Liver (tissue), 9 donors: Measurements from ENCODE around the gene DPP6. TPM values are rescaled to one million over a fixed set of nuclear protein-coding genes. Genes with fewer than 3 reads are reported as not detected.
"Not testable (repeated sequence)": the region's sequence is repeated elsewhere in the genome, so short reads cannot be mapped to it uniquely, and the experiment has no call there.

Experiments
- DNase-seq: peaks from one replicate; pipeline ENCODE4 v3.0.0-alpha.2; 2017; ENCODE audit warnings: low spot score
- H3K27ac ChIP-seq, 2 donors: one replicate each; pipeline ENCODE4 v1.7.0; 2013; ENCODE audit warnings: inconsistent platforms in 2 of 2, low read length in 2 of 2, control low read depth in 1 of 2, low read depth in 1 of 2, mild to moderate bottlenecking in 1 of 2
- H3K27me3 ChIP-seq, 4 donors: one replicate each; pipeline versions ENCODE4 v1.6.1 to v1.7.0; 2013; ENCODE audit warnings: low read length in 3 of 4, inconsistent platforms in 1 of 4, mild to moderate bottlenecking in 1 of 4, moderate library complexity in 1 of 4; ENCODE audit not compliant: control insufficient read depth in 4 of 4, insufficient read depth in 4 of 4
- H3K36me3 ChIP-seq, 4 donors: one replicate each; pipeline versions ENCODE4 v1.6.1 to v1.7.0; 2013; ENCODE audit warnings: low read length in 3 of 4, mild to moderate bottlenecking in 3 of 4, low read depth in 1 of 4, moderate library complexity in 1 of 4; ENCODE audit not compliant: control insufficient read depth in 4 of 4, insufficient read depth in 3 of 4
- H3K4me1 ChIP-seq, 4 donors: one replicate each; pipeline versions ENCODE4 v1.6.1 to v1.7.0; 2013; ENCODE audit warnings: low read length in 3 of 4, mild to moderate bottlenecking in 3 of 4, moderate library complexity in 1 of 4; ENCODE audit not compliant: control insufficient read depth in 4 of 4, insufficient read depth in 4 of 4
- H3K4me3 ChIP-seq, 3 donors: one replicate each; pipeline versions ENCODE4 v1.6.1 to v1.7.0; 2013; ENCODE audit warnings: low read length in 3 of 3, control low read depth in 1 of 3, low read depth in 1 of 3, mild to moderate bottlenecking in 1 of 3
- H3K9ac ChIP-seq, 2 donors: one replicate each; pipeline ENCODE4 v1.7.0; 2013; ENCODE audit warnings: low read length in 2 of 2, mild to moderate bottlenecking in 2 of 2, moderate library complexity in 2 of 2, control low read depth in 1 of 2, low read depth in 1 of 2
- H3K9me3 ChIP-seq, 4 donors: one replicate each; pipeline versions ENCODE4 v1.6.1 to v1.7.0; 2013; ENCODE audit warnings: low read length in 3 of 4; ENCODE audit not compliant: control insufficient read depth in 4 of 4
- WGBS: extraction: QIAGEN DNeasy Blood & Tissue Kit; methylation state at CpG from one replicate; pipeline ENCODE4 v1.1.7; 2013; 5-methylcytosine and 5-hydroxymethylcytosine counted together
- polyA plus RNA-seq, 2 donors: library from polyadenylated mRNA; stranded (reverse) in 1 of 2; unstranded in 1 of 2; fragments of 200-250 nt in 1 of 2; fragments of >200 nt in 1 of 2; fragmentation: Nextera tagmentation in 1 of 2; extraction: Ambion mirVana in 1 of 2; gene quantifications; one replicate each; pipeline versions ENCODE4 v1.2.1 to v1.2.3, GENCODE V29; 2013 to 2015
- total RNA-seq, 2 donors: library from RNA; depleted of rRNA; stranded (reverse); fragments of >200 nt; gene quantifications; one replicate each; pipeline ENCODE4 v1.2.3, GENCODE V29; 2014
- donor health status: healthy.
- donor health status: healthy.
- donor health status: healthy.
- donor health status: healthy.
- donor health status: healthy.

The DPP6 gene
- total and polyA plus RNA-seq, 4 donors = 0.01 TPM; not detected in 3

- H3K9ac ChIP-seq, H3K4me1 ChIP-seq, DNase-seq, H3K27ac ChIP-seq, H3K9me3 ChIP-seq, H3K36me3 ChIP-seq, H3K4me3 ChIP-seq, H3K27me3 ChIP-seq: not testable (repeated sequence)
- WGBS = 39% methylated on average over 3 of the region's 3 CpGs
These were observed 28.1 kb downstream of the DPP6 start for GRCh38 chr7:154080249-154080648.

- not testable (repeated sequence) for H3K9ac ChIP-seq, H3K4me3 ChIP-seq, H3K27me3 ChIP-seq, H3K27ac ChIP-seq, H3K9me3 ChIP-seq, H3K4me1 ChIP-seq, DNase-seq, H3K36me3 ChIP-seq
- WGBS = 58% methylated on average over 5 of the region's 6 CpGs
These were observed 35.0 kb downstream of the DPP6 start for GRCh38 chr7:154087037-154087725.

GRCh38 chr7:154092093-154092492 lies 39.9 kb downstream of the DPP6 start:
- H3K36me3 ChIP-seq, H3K4me1 ChIP-seq, H3K9ac ChIP-seq, H3K4me3 ChIP-seq, H3K9me3 ChIP-seq, DNase-seq, H3K27me3 ChIP-seq, H3K27ac ChIP-seq: not testable (repeated sequence)
- 88% methylated on average over 3 of the region's 3 CpGs for WGBS

- WGBS = 35% methylated on average over 8 of the region's 9 CpGs
- H3K4me1 ChIP-seq, H3K27ac ChIP-seq, H3K9ac ChIP-seq, DNase-seq, H3K27me3 ChIP-seq, H3K4me3 ChIP-seq, H3K9me3 ChIP-seq, H3K36me3 ChIP-seq: not testable (repeated sequence)
These were observed 43.0 kb downstream of the DPP6 start for GRCh38 chr7:154095201-154095600.

DNA sequence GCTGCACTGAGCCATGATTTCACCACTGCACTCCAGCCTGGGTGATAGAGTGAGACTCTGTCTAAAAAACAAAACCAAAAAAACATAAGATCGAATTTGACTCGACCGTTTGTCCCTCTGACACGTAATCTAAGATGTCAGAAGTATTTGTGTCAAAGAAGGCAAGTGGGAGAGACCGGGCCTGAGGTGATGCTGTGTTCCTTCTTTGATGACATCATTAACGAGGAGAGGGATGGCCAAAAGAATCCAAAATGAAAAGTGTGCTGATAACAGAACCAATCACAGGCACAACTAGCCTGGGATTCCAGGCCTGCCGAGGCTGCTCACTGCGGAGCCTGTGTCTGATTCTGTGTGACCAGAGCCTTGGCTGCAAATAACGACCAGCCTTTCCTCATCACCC lies 52.9 kb downstream of the DPP6 start:
- WGBS = 71% methylated on average over 9 of the region's 9 CpGs
- H3K9ac ChIP-seq, DNase-seq, H3K36me3 ChIP-seq, H3K4me3 ChIP-seq, H3K4me1 ChIP-seq, H3K27ac ChIP-seq, H3K9me3 ChIP-seq, H3K27me3 ChIP-seq: not testable (repeated sequence)

DNA sequence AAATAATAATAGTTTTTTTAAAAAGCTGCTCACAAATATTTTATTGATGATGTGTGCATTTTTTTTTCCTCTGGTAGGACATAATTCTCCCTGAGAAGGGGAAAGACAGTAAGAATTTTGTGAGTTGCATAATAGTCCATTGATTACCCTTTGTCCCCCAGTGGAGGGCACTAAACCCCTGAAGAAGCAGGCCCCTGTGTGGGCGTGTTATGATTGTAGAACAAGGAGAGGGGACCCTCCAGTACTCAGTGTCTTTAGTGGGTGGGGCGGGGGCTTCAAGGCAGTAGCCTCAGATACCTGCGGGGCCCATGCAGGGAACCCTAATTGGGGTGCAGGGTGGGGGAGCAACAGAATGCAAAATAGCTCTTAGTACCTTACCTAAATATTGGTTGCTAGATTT lies 57.4 kb downstream of the DPP6 start:
- WGBS = no CpG with 5 or more reads among the region's 3 CpGs
- H3K4me1 ChIP-seq, H3K9ac ChIP-seq, H3K27ac ChIP-seq, H3K36me3 ChIP-seq, DNase-seq, H3K4me3 ChIP-seq, H3K9me3 ChIP-seq, H3K27me3 ChIP-seq: not testable (repeated sequence)

- DNase-seq, H3K36me3 ChIP-seq, H3K4me1 ChIP-seq, H3K27me3 ChIP-seq, H3K9me3 ChIP-seq, H3K4me3 ChIP-seq, H3K9ac ChIP-seq, H3K27ac ChIP-seq: not testable (repeated sequence)
- 53% methylated on average over 4 of the region's 4 CpGs for WGBS
These were observed 61.6 kb downstream of the DPP6 start for GRCh38 chr7:154113732-154114351.

GRCh38 chr7:154117411-154118390 lies 65.5 kb downstream of the DPP6 start:
- not testable (repeated sequence) for H3K4me1 ChIP-seq, H3K9me3 ChIP-seq, H3K4me3 ChIP-seq, H3K27ac ChIP-seq, H3K9ac ChIP-seq, DNase-seq, H3K36me3 ChIP-seq, H3K27me3 ChIP-seq
- 58% methylated on average over 12 of the region's 12 CpGs for WGBS
